Adrenal gland (tissue), 19 donors: Measurements from ENCODE around the gene ANKRD13A. TPM values are rescaled to one million over a fixed set of nuclear protein-coding genes. Genes with fewer than 3 reads are reported as not detected.

Experiments
- DNase-seq, 7 donors: peaks; one replicate each; pipeline ENCODE4 v3.0.0-alpha.2; 2019 to 2020
- H3K27ac ChIP-seq, 5 donors: fragments of 200-600 bp; sonication (generic) in 4 of 5; 1 replicate in 3 of 5; 2 replicates in 2 of 5; pipeline versions ENCODE4 v1.5.1 to v1.8.0; 2016 to 2020; ENCODE audit warnings: mild to moderate bottlenecking in 1 of 5
- H3K27me3 ChIP-seq: fragments of 200-600 bp; 2 replicates; pipeline ENCODE4 v1.8.0; 2021
- H3K36me3 ChIP-seq, 2 donors: fragments of 200-600 bp; replicated peaks in 1 of 2; 1 replicate in 1 of 2; 2 replicates in 1 of 2; pipeline versions ENCODE4 v1.5.1 to v1.8.0; 2018 to 2022
- H3K4me1 ChIP-seq, 2 donors: fragments of 200-600 bp; replicated peaks in 1 of 2; 1 replicate in 1 of 2; 2 replicates in 1 of 2; pipeline versions ENCODE4 v1.5.1 to v1.8.0; 2018 to 2021
- H3K4me3 ChIP-seq, 4 donors: fragments of 200-600 bp; sonication (generic) in 3 of 4; one replicate each; pipeline ENCODE4 v1.5.1; 2016 to 2018
- H3K9me3 ChIP-seq, 3 donors: fragments of 200-600 bp; sonication (generic) in 1 of 3; replicated peaks in 1 of 3; 1 replicate in 2 of 3; 2 replicates in 1 of 3; pipeline versions ENCODE4 v1.5.1 to v1.8.0; 2016 to 2021
- CTCF ChIP-seq, 6 experiments: fragments of 450-650 bp in 4 of 6; fragments of 200-600 bp in 2 of 6; sonication (generic) in 1 of 6; IDR thresholded peaks; 1 replicate in 5 of 6; 2 replicates in 1 of 6; pipeline versions ENCODE4 v1.5.1 to v1.8.0; 2016 to 2021; ENCODE audit warnings: antibody characterized with exemption in 6 of 6, mild to moderate bottlenecking in 2 of 6, moderate library complexity in 1 of 6
- POLR2A ChIP-seq, 2 donors: fragments of 450-650 bp; IDR thresholded peaks; one replicate each; pipeline ENCODE4 v1.6.1; 2017; ENCODE audit warnings: antibody characterized with exemption in 2 of 2, mild to moderate bottlenecking in 2 of 2, moderate library complexity in 1 of 2
- WGBS, 4 donors: extraction: QIAGEN DNeasy Blood & Tissue Kit in 2 of 4; methylation state at CpG; one replicate each; pipeline versions ENCODE4 v1.1.5 to v1.1.7; 2013 to 2017; 5-methylcytosine and 5-hydroxymethylcytosine counted together
- intact Hi-C, 2 donors: fragments of 100-400 bp; cut with DNase I; formaldehyde crosslinking; loops; one replicate each; pipeline versions ENCODE4 v1.14.1 to v1.15.0; 2022 to 2023
- long read RNA-seq, 10 donors: library from polyadenylated mRNA in 3 of 10; unstranded in 2 of 10; stranded (forward) in 1 of 10; transcript quantifications; one replicate each; pipeline ENCODE4 v2.0.0 and lab custom pipeline, GENCODE V29; 2021 to 2026
- polyA plus RNA-seq, 3 donors: library from polyadenylated mRNA; stranded (reverse); fragments of 200-250 nt in 2 of 3; fragments of 350-450 nt in 1 of 3; fragmentation: Illumina TruSeq in 1 of 3; extraction: RNeasy Lipid Tissue Mini Kit (QIAGEN cat#74804) in 1 of 3; gene quantifications; one replicate each; pipeline ENCODE4 v1.2.3, GENCODE V29; 2013 to 2014
- total RNA-seq, 9 donors: library from RNA; depleted of rRNA in 4 of 9; stranded (reverse); fragments of >200 nt in 4 of 9; fragments of 120-200 nt in 1 of 9; fragmentation: NEBNext Ultra II Directional in 1 of 9; extraction: Animal tissue kit (Norgen Biotek cat#: 25700) in 1 of 9; gene quantifications; one replicate each; pipeline versions ENCODE4 v1.1.0 to v1.2.4, GENCODE V29; 2013 to 2023
- donor health status: healthy with polysubstance abuse.
- donor health status: Bipolar disorder and iron deficiency.
- donor health status: DM: yes; HTN: yes; CAD: no.
- donor health status: DM: no; HTN: no; CAD: no.
- donor health status: DM: no; HTN: no; CAD: no.
- donor health status: DM: yes; HTN: yes; CAD: no.

ANKRD13A gene
- total RNA-seq (10 to 100 TPM; 31.0 to 84.5 (median 46.4) TPM), polyA plus RNA-seq (10 to 100 TPM; 17.1 to 38.6 (median 17.1) TPM)
- long read RNA-seq, donor 1, full-length matches to known transcripts: 7 of 7 reads
- long read RNA-seq, donor 1, partial matches to known transcripts: 0 of 7 reads
- long read RNA-seq, donor 1, other reads (novel, unspliced or antisense): 0 of 7 reads
- long read RNA-seq, donor 2, partial matches to known transcripts: 0 of 1 reads
- long read RNA-seq, donor 2, other reads (novel, unspliced or antisense): 0 of 1 reads
- long read RNA-seq, donor 3, partial matches to known transcripts: 14 of 26 reads
- long read RNA-seq, donor 3, other reads (novel, unspliced or antisense): 12 of 26 reads
- long read RNA-seq, donor 4, partial matches to known transcripts: 1 of 2 reads
- long read RNA-seq, donor 4, other reads (novel, unspliced or antisense): 1 of 2 reads
- long read RNA-seq, donor 5, full-length matches to known transcripts: 40 of 78 reads
- long read RNA-seq, donor 5, partial matches to known transcripts: 2 of 78 reads
- long read RNA-seq, donor 5, other reads (novel, unspliced or antisense): 36 of 78 reads
- long read RNA-seq, donor 6, partial matches to known transcripts: 1 of 1 reads
- long read RNA-seq, donor 6, other reads (novel, unspliced or antisense): 0 of 1 reads
- long read RNA-seq, donor 7, full-length matches to known transcripts: 1 of 10 reads
- long read RNA-seq, donor 7, partial matches to known transcripts: 9 of 10 reads
- long read RNA-seq, donor 7, other reads (novel, unspliced or antisense): 0 of 10 reads
- long read RNA-seq, donor 8, full-length matches to known transcripts: 2 of 61 reads
- long read RNA-seq, donor 8, partial matches to known transcripts: 37 of 61 reads
- long read RNA-seq, donor 8, other reads (novel, unspliced or antisense): 22 of 61 reads
- long read RNA-seq, donor 9, full-length matches to known transcripts: 3 of 25 reads
- long read RNA-seq, donor 9, partial matches to known transcripts: 22 of 25 reads
- long read RNA-seq, donor 9, other reads (novel, unspliced or antisense): 0 of 25 reads
- long read RNA-seq, donor 10, partial matches to known transcripts: 5 of 6 reads
- long read RNA-seq, donor 10, other reads (novel, unspliced or antisense): 0 of 6 reads

GRCh38 chr12:109998904-109999648, at the start of gene ANKRD13A:
Gene ANKRD13A, plus strand, starts transcription at chr12:109999430. Its CDS starts 259 bp downstream, at chr12:109999689.
- peak within 1 kb of the TSS in 4 of 5 donors; percentile 57 to 91 (median 76) for H3K27ac ChIP-seq
- peak in 1 of 6 experiments; percentile 10 for TF ChIP-seq CTCF (IDR thresholded peaks at IDR 0.05)
- TF ChIP-seq POLR2A (IDR thresholded peaks at IDR 0.05): peak; percentile 79 to 85
- peaks cover 16 to 37% of the 10 kb centered on the region in 2 donors for H3K4me1 ChIP-seq
- DNase-seq: peak; percentile 87 to 97 (median 95)
- H3K4me3 ChIP-seq: peak within 1 kb of the TSS; percentile 43 to 96 (median 63)
- intact Hi-C loops: loop anchor here in 1 of 2 donors (5.0 kb wide), 1 partner anchor 38 kb away; no protein-coding TSS in a partner anchor
- no peaks in the 10 kb centered on the region for H3K9me3 ChIP-seq
- no peaks in the 10 kb centered on the region for H3K27me3 ChIP-seq
- 0 to 3% (median 0%) methylated on average over 3 to 62 of the region's 62 CpGs for WGBS, 4 donors
- H3K36me3 ChIP-seq: no peaks in the 10 kb centered on the region

- intact Hi-C loops: no loop called here
- Histone ChIP-seq H3K36me3 (peaks cover 0 to 83% of the 10 kb centered on the region in 2 donors), H3K4me3 (no peak overlapping the region), H3K27me3 (no peaks in the 10 kb centered on the region), H3K9me3 (no peaks in the 10 kb centered on the region), H3K27ac (peak overlapping the region in 4 of 5 donors; percentile 46 to 83 (median 67)), H3K4me1 (peaks cover 30 to 69% of the 10 kb centered on the region in 2 donors)
- DNase-seq: no peak
- TF ChIP-seq CTCF (IDR thresholded peaks at IDR 0.05) (no peak), POLR2A (IDR thresholded peaks at IDR 0.05) (no peak)
These were observed 48.6 kb upstream of the ANKRD13A start for GRCh38 chr12:109950625-109951024.

GRCh38 chr12:109951136-109951535, 48.1 kb upstream of the ANKRD13A start:
- Histone ChIP-seq H3K27me3 (no peaks in the 10 kb centered on the region), H3K36me3 (peaks cover 0 to 88% of the 10 kb centered on the region in 2 donors), H3K4me1 (peaks cover 30 to 66% of the 10 kb centered on the region in 2 donors), H3K4me3 (no peak overlapping the region), H3K27ac (peak overlapping the region; percentile 9 to 89 (median 55)), H3K9me3 (no peaks in the 10 kb centered on the region)
- DNase-seq: peak in 3 of 7 donors; percentile 28 to 39 (median 36)
- TF ChIP-seq POLR2A (IDR thresholded peaks at IDR 0.05): no peak
- TF ChIP-seq CTCF (IDR thresholded peaks at IDR 0.05): no peak
- WGBS, 4 donors: 34 to 43% (median 39%) methylated on average over 5 of the region's 5 CpGs
- intact Hi-C loops: no loop called here
